ENCODE results near the gene PRCD. TPM values are rescaled to one million over a fixed set of nuclear protein-coding genes. Genes with fewer than 3 reads are reported as not detected.

Gene PRCD
- polyA plus RNA-seq, 1 of the 3 experiments (the other 2 are of a cell fraction) = 2.2 TPM

DNA sequence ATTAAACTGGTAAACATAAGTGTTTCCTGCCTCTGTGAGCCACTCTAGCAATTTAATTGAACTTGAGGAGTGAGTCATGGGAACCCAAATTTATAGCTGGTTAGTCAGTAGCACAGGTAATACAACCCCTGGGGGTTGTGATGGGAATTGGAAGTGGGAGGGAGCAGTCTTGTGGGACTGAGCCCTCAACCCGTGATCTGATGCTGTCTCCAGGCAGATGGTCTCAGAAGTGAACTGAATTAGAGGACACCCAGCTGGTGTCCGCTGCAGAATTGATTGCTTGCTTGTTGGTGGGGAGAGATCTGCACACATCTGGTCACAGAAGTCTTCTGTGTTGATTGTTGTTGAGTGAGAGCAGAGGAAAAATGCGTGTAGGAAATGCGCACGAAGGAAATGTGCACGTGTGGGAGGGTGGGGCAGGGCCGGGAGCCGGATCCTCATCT, 53.6 kb downstream of the PRCD start:
- POLR2A ChIA-PET = no interaction called here

More for the DNA sequence above, 53.6 kb downstream of the PRCD start:
- DNase-seq = no peak
- H3K79me2 ChIP-seq (ENCODE audit: insufficient read depth) = no peaks in the 10 kb centered on the region
- no peaks in the 10 kb centered on the region for H4K20me1 ChIP-seq (ENCODE audit: insufficient read depth)
- no peaks in the 10 kb centered on the region for H3F3A ChIP-seq (replicated peaks; ENCODE audit: insufficient read depth)
- no peak overlapping the region for H3K27ac ChIP-seq (ENCODE audit: low read depth in 2 of 2, low read length in 1 of 2)
- TF ChIP-seq, protein P1, sequence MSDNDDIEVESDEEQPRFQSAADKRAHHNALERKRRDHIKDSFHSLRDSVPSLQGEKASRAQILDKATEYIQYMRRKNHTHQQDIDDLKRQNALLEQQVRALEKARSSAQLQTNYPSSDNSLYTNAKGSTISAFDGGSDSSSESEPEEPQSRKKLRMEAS (IDR thresholded peaks at IDR 0.05; ENCODE audit: low read depth) = no peak
- no peak for TF ChIP-seq MXI1 (IDR thresholded peaks at IDR 0.05; ENCODE audit: low read depth, low read length)
- TF ChIP-seq RCOR1 (IDR thresholded peaks at IDR 0.05; ENCODE audit: low read length) = no peak
- TF ChIP-seq, protein P2, sequence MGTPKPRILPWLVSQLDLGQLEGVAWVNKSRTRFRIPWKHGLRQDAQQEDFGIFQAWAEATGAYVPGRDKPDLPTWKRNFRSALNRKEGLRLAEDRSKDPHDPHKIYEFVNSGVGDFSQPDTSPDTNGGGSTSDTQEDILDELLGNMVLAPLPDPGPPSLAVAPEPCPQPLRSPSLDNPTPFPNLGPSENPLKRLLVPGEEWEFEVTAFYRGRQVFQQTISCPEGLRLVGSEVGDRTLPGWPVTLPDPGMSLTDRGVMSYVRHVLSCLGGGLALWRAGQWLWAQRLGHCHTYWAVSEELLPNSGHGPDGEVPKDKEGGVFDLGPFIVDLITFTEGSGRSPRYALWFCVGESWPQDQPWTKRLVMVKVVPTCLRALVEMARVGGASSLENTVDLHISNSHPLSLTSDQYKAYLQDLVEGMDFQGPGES (IDR thresholded peaks at IDR 0.05; ENCODE audit: low read depth, low read length) = no peak
- TF ChIP-seq, protein P3, sequence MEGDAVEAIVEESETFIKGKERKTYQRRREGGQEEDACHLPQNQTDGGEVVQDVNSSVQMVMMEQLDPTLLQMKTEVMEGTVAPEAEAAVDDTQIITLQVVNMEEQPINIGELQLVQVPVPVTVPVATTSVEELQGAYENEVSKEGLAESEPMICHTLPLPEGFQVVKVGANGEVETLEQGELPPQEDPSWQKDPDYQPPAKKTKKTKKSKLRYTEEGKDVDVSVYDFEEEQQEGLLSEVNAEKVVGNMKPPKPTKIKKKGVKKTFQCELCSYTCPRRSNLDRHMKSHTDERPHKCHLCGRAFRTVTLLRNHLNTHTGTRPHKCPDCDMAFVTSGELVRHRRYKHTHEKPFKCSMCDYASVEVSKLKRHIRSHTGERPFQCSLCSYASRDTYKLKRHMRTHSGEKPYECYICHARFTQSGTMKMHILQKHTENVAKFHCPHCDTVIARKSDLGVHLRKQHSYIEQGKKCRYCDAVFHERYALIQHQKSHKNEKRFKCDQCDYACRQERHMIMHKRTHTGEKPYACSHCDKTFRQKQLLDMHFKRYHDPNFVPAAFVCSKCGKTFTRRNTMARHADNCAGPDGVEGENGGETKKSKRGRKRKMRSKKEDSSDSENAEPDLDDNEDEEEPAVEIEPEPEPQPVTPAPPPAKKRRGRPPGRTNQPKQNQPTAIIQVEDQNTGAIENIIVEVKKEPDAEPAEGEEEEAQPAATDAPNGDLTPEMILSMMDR (IDR thresholded peaks at IDR 0.05) = no peak
- TF ChIP-seq JUND (IDR thresholded peaks at IDR 0.05) = no peak
- no peak for TF ChIP-seq MEF2A (IDR thresholded peaks at IDR 0.05; ENCODE audit: borderline replicate concordance, low read depth)
- no peak for TF ChIP-seq CHD2 (IDR thresholded peaks at IDR 0.05; ENCODE audit: low read length, partially characterized antibody)
- TF ChIP-seq NRF1 (IDR thresholded peaks at IDR 0.05; ENCODE audit: low read depth, low read length) = no peak
- peak; percentile 26; the same call in 1 of the 2 replicates for TF ChIP-seq FOSL2 (IDR thresholded peaks at IDR 0.05; ENCODE audit: borderline replicate concordance, low read depth)
- TF ChIP-seq FOXM1 (IDR thresholded peaks at IDR 0.05; ENCODE audit: low read depth) = no peak
- TF ChIP-seq TEAD4 (IDR thresholded peaks at IDR 0.05; ENCODE audit: borderline replicate concordance, insufficient read depth) = no peak
- no peak for TF ChIP-seq RFX5 (IDR thresholded peaks at IDR 0.05; ENCODE audit: low read length)
- TF ChIP-seq, protein P4, sequence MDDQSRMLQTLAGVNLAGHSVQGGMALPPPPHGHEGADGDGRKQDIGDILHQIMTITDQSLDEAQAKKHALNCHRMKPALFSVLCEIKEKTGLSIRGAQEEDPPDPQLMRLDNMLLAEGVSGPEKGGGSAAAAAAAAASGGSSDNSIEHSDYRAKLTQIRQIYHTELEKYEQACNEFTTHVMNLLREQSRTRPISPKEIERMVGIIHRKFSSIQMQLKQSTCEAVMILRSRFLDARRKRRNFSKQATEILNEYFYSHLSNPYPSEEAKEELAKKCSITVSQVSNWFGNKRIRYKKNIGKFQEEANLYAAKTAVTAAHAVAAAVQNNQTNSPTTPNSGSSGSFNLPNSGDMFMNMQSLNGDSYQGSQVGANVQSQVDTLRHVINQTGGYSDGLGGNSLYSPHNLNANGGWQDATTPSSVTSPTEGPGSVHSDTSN (IDR thresholded peaks at IDR 0.05) = peak; percentile 13; the same call in 1 of the 2 replicates
- no peak for TF ChIP-seq EP300 (IDR thresholded peaks at IDR 0.05; ENCODE audit: borderline replicate concordance in 1 of 2, low read depth in 1 of 2, low read length in 1 of 2)
- TF ChIP-seq, protein P5, sequence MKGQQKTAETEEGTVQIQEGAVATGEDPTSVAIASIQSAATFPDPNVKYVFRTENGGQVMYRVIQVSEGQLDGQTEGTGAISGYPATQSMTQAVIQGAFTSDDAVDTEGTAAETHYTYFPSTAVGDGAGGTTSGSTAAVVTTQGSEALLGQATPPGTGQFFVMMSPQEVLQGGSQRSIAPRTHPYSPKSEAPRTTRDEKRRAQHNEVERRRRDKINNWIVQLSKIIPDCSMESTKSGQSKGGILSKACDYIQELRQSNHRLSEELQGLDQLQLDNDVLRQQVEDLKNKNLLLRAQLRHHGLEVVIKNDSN (IDR thresholded peaks at IDR 0.05; ENCODE audit: borderline replicate concordance, low read depth) = no peak
- no peaks in the 10 kb centered on the region for H3K36me3 ChIP-seq (replicated peaks in 1 of 2; ENCODE audit: control insufficient read depth in 1 of 2, insufficient read depth in 2 of 2, low read length in 1 of 2)
- no peaks in the 10 kb centered on the region; a peak in 1 of 4 replicates for H3K4me1 ChIP-seq (ENCODE audit: control insufficient read depth in 1 of 2, insufficient read depth in 2 of 2, low read depth in 1 of 2, low read length in 1 of 2)
- no peak overlapping the region for H3K4me2 ChIP-seq
- no peaks in the 10 kb centered on the region for H3K9me2 ChIP-seq
- H3K27me3 ChIP-seq (ENCODE audit: insufficient read depth) = no peaks in the 10 kb centered on the region
- H3K4me3 ChIP-seq (ENCODE audit: low read depth in 2 of 2, low read length in 1 of 2) = no peak overlapping the region
- H3K9ac ChIP-seq = no peak overlapping the region
- no peak overlapping the region for H2AFZ ChIP-seq (ENCODE audit: low read depth)
- CTCF ChIA-PET = interaction anchor here (0.6 to 10.4 kb wide), 7 partner anchors 7 to 694 kb away, joined by 3 to 78 read pairs (median 4); partner anchors contain the start of genes AANAT and ST6GALNAC2
- no peaks in the 10 kb centered on the region for H3K9me3 ChIP-seq
- WGBS (ENCODE audit: low lambda C conversion rate) = 82% methylated on average over 8 of the region's 8 CpGs

All from SK-N-SH (cell line).